ENCODE measurements around the gene WNT6.
"Not testable (repeated sequence)": the region's sequence is repeated elsewhere in the genome, so short reads cannot be mapped to it uniquely, and the experiment has no call there.

WNT6 gene

DNA sequence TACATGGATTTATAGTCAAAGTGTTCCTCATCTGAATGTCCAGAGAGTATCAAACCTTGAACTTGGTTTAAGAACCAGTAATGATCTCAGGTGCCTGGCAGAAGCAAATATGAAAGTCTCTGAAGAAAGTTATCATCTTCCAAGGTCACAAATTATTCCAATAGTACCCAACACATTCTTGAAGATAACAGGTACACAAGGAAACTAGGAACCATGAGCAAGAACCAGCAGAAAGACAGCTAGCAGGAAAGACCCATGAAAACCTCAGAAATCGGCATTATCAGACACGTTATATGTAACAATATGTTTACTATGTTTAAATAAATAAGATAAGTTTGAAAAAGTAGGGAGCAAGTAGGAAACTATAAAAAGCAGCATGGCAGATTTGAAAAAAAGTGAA lies 22.1 kb upstream of the WNT6 start:
- Histone ChIP-seq H3K4me3 (ENCODE audit: low read length) (no peak overlapping the region), H4K20me1 (ENCODE audit: insufficient read depth, low read length) (no peaks in the 10 kb centered on the region), H3F3A (ENCODE audit: insufficient read depth, low read length) (no peaks in the 10 kb centered on the region), H2AFZ (ENCODE audit: low read length) (no peak overlapping the region), H3K27me3 (replicated peaks; ENCODE audit: insufficient read depth, low read length) (no peaks in the 10 kb centered on the region), H3K27ac (ENCODE audit: low read length) (no peak overlapping the region), H3K4me2 (ENCODE audit: low read depth, low read length) (no peak overlapping the region), H3K4me1 (ENCODE audit: low read length) (no peaks in the 10 kb centered on the region), H3K9me2 (replicated peaks; ENCODE audit: insufficient read depth, low read length) (no peaks in the 10 kb centered on the region), H3K79me2 (ENCODE audit: low read length) (no peaks in the 10 kb centered on the region), H3K9me3 (replicated peaks; ENCODE audit: insufficient read depth, low read length) (no peaks in the 10 kb centered on the region), H3K36me3 (replicated peaks; ENCODE audit: insufficient read depth, low read length) (no peaks in the 10 kb centered on the region), H3K9ac (ENCODE audit: low read length) (no peak overlapping the region)
- DNase-seq: no peak
- no peak for TF ChIP-seq EZH2 (optimal IDR thresholded peaks at IDR 0.05; ENCODE audit: low read depth, low read length)
- TF ChIP-seq, protein P1, sequence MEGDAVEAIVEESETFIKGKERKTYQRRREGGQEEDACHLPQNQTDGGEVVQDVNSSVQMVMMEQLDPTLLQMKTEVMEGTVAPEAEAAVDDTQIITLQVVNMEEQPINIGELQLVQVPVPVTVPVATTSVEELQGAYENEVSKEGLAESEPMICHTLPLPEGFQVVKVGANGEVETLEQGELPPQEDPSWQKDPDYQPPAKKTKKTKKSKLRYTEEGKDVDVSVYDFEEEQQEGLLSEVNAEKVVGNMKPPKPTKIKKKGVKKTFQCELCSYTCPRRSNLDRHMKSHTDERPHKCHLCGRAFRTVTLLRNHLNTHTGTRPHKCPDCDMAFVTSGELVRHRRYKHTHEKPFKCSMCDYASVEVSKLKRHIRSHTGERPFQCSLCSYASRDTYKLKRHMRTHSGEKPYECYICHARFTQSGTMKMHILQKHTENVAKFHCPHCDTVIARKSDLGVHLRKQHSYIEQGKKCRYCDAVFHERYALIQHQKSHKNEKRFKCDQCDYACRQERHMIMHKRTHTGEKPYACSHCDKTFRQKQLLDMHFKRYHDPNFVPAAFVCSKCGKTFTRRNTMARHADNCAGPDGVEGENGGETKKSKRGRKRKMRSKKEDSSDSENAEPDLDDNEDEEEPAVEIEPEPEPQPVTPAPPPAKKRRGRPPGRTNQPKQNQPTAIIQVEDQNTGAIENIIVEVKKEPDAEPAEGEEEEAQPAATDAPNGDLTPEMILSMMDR (IDR thresholded peaks at IDR 0.05; ENCODE audit: low read length): no peak
- TF ChIP-seq EZH2phosphoT487 (IDR thresholded peaks at IDR 0.05; ENCODE audit: low read length): no peak

DNA sequence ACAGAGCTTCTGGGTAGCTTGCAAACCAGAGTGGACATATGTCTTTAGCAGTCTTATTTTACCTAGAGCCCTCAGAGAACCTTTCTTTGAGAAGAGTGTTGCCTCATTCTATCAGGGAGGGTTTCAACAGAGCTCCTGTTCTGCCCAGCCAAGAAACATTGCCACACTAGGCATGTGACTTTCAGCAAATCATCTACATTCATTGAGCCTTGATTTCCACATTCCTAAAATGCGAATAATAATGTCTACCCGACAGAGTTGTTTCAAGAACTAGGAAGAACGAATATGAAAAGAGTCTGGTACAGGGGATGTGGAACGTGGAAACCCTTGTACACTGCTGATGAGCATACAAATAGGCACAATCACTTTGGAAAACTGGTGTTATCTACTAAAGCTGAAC lies 20.2 kb upstream of the WNT6 start:
- DNase-seq: no peak
- Histone ChIP-seq H2AFZ (ENCODE audit: low read length) (no peak overlapping the region), H3K36me3 (replicated peaks; ENCODE audit: insufficient read depth, low read length) (no peaks in the 10 kb centered on the region), H3K9me2 (replicated peaks; ENCODE audit: insufficient read depth, low read length) (no peaks in the 10 kb centered on the region), H3K4me1 (ENCODE audit: low read length) (no peaks in the 10 kb centered on the region), H3K79me2 (ENCODE audit: low read length) (no peaks in the 10 kb centered on the region), H3K4me2 (ENCODE audit: low read depth, low read length) (no peak overlapping the region), H3K4me3 (ENCODE audit: low read length) (no peak overlapping the region), H4K20me1 (ENCODE audit: insufficient read depth, low read length) (no peaks in the 10 kb centered on the region), H3K27ac (ENCODE audit: low read length) (no peak overlapping the region), H3K27me3 (replicated peaks; ENCODE audit: insufficient read depth, low read length) (peaks cover 5% of the 10 kb centered on the region), H3K9ac (ENCODE audit: low read length) (no peak overlapping the region), H3K9me3 (replicated peaks; ENCODE audit: insufficient read depth, low read length) (no peaks in the 10 kb centered on the region), H3F3A (ENCODE audit: insufficient read depth, low read length) (no peaks in the 10 kb centered on the region)
- no peak for TF ChIP-seq EZH2phosphoT487 (IDR thresholded peaks at IDR 0.05; ENCODE audit: low read length)
- TF ChIP-seq, protein P1 (IDR thresholded peaks at IDR 0.05; ENCODE audit: low read length): no peak
- TF ChIP-seq EZH2 (optimal IDR thresholded peaks at IDR 0.05; ENCODE audit: low read depth, low read length): no peak

DNA sequence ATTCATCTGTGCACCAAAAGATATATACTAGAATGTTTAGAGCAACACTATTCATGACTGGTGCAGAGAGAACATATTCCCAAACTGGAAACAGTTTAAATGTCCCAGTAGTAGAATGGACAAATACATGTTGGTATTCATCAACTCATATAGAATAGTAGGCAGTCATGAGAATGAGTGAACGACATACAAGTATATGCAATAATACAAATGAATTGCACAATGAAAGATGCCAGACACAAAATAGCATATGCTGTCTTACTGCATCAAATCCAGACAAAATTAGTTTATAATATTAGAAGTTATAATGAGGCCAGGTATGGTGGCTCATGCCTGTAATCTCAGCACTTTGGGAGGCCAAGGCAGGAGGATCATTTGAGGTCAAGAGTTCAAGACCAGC lies 19.7 kb upstream of the WNT6 start:
- H3K36me3 ChIP-seq (replicated peaks; ENCODE audit: insufficient read depth, low read length): no peaks in the 10 kb centered on the region
- H3K27ac ChIP-seq (ENCODE audit: low read length): no peak overlapping the region
- no peak overlapping the region for H3K9ac ChIP-seq (ENCODE audit: low read length)
- H3F3A ChIP-seq (ENCODE audit: insufficient read depth, low read length): no peaks in the 10 kb centered on the region
- no peak for TF ChIP-seq EZH2phosphoT487 (IDR thresholded peaks at IDR 0.05; ENCODE audit: low read length)
- TF ChIP-seq EZH2 (optimal IDR thresholded peaks at IDR 0.05; ENCODE audit: low read depth, low read length): no peak
- TF ChIP-seq, protein P1 (IDR thresholded peaks at IDR 0.05; ENCODE audit: low read length): no peak
- no peaks in the 10 kb centered on the region for H3K79me2 ChIP-seq (ENCODE audit: low read length)
- no peak overlapping the region for H3K4me3 ChIP-seq (ENCODE audit: low read length)
- H4K20me1 ChIP-seq (ENCODE audit: insufficient read depth, low read length): no peaks in the 10 kb centered on the region
- no peaks in the 10 kb centered on the region for H3K9me3 ChIP-seq (replicated peaks; ENCODE audit: insufficient read depth, low read length)
- H3K9me2 ChIP-seq (replicated peaks; ENCODE audit: insufficient read depth, low read length): no peaks in the 10 kb centered on the region
- H3K4me2 ChIP-seq (ENCODE audit: low read depth, low read length): no peak overlapping the region
- H2AFZ ChIP-seq (ENCODE audit: low read length): no peak overlapping the region
- peaks cover 9% of the 10 kb centered on the region for H3K27me3 ChIP-seq (replicated peaks; ENCODE audit: insufficient read depth, low read length)
- no peaks in the 10 kb centered on the region for H3K4me1 ChIP-seq (ENCODE audit: low read length)
- no peak for DNase-seq

DNA sequence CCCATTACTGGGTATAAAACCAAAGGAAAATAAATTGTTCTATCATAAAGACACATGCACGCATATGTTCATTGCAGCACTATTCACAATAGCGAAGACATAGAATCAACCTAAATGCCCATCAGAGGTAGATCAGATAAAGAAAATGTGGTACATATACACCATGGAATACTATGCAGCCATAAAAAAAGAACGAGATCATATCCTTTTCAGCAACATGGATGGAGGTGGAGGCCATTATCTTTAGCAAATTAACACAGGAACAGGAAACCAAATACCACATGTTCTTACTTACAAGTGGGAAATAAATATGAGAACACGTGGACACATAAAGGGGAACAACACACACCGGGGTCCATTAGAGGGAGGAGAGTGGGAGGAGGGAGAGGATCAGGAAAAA lies 15.3 kb upstream of the WNT6 start:
- not testable (repeated sequence) for H3K27me3 ChIP-seq (replicated peaks; ENCODE audit: insufficient read depth, low read length); DNase-seq; H3K4me1 ChIP-seq (ENCODE audit: low read length)

DNA sequence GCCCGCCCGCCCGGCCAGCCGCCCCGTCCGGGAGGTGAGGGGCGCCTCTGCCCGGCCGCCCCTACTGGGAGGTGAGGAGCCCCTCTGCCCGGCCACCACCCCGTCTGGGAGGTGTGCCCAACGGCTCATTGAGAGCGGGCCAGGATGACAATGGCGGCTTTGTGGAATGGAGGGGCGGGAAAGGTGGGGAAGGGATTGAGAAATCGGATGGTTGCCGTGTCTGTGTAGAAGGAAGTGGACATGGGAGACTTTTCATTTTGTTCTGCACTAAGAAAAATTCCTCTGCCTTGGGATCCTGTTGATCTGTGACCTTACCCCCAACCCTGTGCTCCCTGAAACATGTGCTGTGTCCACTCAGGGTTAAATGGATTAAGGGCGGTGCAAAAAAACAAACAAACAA lies 12.6 kb upstream of the WNT6 start:
- H3K36me3 ChIP-seq (replicated peaks; ENCODE audit: insufficient read depth, low read length); H4K20me1 ChIP-seq (ENCODE audit: insufficient read depth, low read length); H3K4me2 ChIP-seq (ENCODE audit: low read depth, low read length); H3K4me3 ChIP-seq (ENCODE audit: low read length); H3K9me2 ChIP-seq (replicated peaks; ENCODE audit: insufficient read depth, low read length); H3K79me2 ChIP-seq (ENCODE audit: low read length); H3K27me3 ChIP-seq (replicated peaks; ENCODE audit: insufficient read depth, low read length); H3K9ac ChIP-seq (ENCODE audit: low read length); H3K27ac ChIP-seq (ENCODE audit: low read length); H2AFZ ChIP-seq (ENCODE audit: low read length); H3K4me1 ChIP-seq (ENCODE audit: low read length); H3K9me3 ChIP-seq (replicated peaks; ENCODE audit: insufficient read depth, low read length); DNase-seq; H3F3A ChIP-seq (ENCODE audit: insufficient read depth, low read length): not testable (repeated sequence)

More for the DNA sequence above, 15.3 kb upstream of the WNT6 start:
- H3K9me3 ChIP-seq (replicated peaks; ENCODE audit: insufficient read depth, low read length); H2AFZ ChIP-seq (ENCODE audit: low read length); H3K4me2 ChIP-seq (ENCODE audit: low read depth, low read length); H3K4me3 ChIP-seq (ENCODE audit: low read length); H3K9me2 ChIP-seq (replicated peaks; ENCODE audit: insufficient read depth, low read length); H4K20me1 ChIP-seq (ENCODE audit: insufficient read depth, low read length); H3F3A ChIP-seq (ENCODE audit: insufficient read depth, low read length); H3K27ac ChIP-seq (ENCODE audit: low read length); H3K36me3 ChIP-seq (replicated peaks; ENCODE audit: insufficient read depth, low read length); H3K79me2 ChIP-seq (ENCODE audit: low read length); H3K9ac ChIP-seq (ENCODE audit: low read length): not testable (repeated sequence)
